ENCODE measurements around the gene ATXN2L.
"Not testable (repeated sequence)": the region's sequence is repeated elsewhere in the genome, so short reads cannot be mapped to it uniquely, and the experiment has no call there.

Gene ATXN2L

DNA sequence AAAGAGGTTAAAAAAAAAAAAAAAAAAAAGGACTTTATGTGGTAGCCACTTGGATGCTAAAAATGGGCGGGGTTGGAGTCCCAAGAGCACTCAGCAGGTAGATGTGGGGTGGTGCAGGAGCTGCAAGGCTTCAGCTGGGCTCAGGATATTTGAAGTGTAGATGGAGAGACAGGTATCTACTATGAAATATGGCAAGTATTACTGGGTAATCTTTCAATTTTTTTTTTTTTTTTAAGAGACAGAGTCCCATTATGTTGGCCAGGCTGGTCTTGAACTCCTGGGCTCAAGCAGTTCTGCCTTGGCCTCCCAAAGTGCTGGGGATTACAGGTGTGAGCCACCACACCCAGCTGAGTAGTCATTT lies 15.7 kb downstream of the ATXN2L start:
- no peak for DNase-seq

- no peak for DNase-seq
These were observed 16.3 kb downstream of the ATXN2L start for GRCh38 chr16:28839004-28839639.

DNA sequence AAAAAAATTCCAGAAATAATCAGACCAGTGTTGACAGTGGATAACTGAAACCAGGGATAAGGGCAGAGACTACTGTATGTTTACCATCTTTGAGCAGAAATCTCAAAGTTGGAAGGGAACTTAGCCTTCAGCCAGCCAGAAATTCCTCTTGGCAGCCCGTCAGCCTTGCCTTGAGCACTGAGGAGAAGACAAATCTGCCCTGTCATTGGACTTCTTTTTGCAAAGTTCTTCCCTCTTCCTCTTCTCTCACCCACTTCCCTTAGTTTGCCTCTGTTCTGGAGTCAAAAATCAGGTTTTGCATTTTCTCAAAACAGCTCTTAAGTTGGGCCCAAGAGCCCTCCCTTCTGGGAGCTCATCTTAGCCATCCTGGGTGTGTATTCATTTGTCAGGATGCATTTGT lies 17.1 kb downstream of the ATXN2L start:
- DNase-seq: no peak

GRCh38 chr16:28842696-28843095 lies 19.9 kb downstream of the ATXN2L start:
- no peak for DNase-seq

DNA sequence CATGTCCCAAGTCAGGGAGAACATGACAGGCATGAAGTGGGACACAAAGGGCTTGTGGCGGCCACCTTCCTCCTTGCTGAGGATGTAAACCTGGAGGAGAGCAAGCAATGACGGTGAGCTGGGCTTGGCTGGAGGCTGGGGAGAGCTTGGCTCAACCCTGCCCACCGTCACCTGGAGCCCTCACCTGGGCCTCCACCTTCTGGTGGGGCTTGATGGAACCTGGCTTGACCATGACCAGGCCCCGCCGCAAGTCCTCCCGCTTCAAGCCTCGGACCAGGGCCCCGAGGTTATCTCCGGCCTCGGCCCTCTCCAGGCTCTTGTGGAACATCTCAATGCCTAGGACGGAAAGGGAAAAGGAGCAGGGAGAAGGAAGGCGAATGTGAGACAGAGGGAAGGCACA lies 21.0 kb downstream of the ATXN2L start:
- DNase-seq: no peak

- no peak for DNase-seq
These were observed 21.6 kb downstream of the ATXN2L start for GRCh38 chr16:28844226-28844885.

DNA sequence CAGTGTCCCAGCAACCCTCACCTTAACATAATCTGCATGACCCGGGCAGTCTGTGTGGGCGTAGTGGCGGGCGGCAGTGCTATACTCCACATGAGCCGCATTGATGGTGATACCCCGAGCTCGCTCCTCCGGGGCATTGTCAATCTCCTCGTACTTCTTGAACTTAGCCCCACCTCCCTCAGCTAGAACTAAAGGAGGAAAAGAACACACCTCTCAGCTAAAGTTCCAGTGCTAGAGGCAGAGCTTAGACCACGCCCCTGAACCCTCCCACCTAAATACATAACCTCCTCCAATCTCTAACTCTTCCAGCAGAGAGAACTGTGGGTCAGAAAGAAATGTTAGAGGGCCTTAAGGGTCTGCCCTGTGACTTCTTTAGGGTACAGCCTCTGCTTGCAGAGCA lies 22.5 kb downstream of the ATXN2L start:
- DNase-seq: peak; percentile 64

GRCh38 chr16:28845761-28846079 lies 22.9 kb downstream of the ATXN2L start:
- no peak for DNase-seq

DNA sequence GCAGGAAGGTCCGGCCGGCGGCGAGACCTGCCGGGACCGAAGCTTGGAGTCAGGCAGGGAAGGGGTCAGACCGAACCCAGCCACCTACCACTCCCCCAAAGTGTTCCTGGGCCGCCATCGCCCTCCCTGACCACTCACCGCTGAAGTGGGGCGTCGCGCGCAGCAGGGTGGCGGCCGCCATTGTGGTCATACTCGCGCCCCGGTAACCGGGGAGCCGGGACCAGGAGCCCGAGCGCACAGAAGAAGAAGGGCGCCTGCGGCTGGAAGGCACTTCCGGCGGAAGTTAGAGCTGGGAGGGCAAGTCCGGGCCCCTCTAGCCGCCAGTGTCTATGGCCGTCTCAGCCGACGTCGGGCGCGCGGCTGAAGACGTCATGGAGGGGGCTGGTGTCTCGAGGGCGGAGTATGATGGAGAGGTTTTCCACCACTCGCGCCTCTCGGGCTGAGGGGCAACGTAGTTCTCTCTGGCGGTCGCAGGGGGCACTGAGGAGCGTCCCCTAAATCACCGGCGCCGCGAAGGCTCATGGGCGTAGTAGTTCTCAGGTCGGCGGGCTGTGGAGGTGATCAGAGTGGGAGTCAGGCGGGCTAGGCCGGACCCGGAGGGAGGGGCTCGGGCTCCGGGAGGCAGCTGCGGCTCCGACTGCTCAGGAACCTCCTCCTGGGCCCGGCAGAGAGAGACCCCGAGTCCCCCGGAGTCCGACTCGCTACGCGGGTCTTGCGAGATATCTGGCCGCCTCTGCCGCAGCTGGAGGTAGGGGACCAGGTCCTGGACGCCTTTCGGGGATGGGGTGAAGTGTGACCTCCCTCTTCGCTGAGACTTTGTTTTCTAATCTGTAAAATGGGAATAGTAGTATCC lies 23.5 kb downstream of the ATXN2L start, which contains the start of gene TUFM:
TSS of gene TUFM (minus strand) at position 269 of the 853 bp plus-strand sequence. CDS start at position 190, 79 bp downstream.
- peak; percentile 98 for DNase-seq

DNA sequence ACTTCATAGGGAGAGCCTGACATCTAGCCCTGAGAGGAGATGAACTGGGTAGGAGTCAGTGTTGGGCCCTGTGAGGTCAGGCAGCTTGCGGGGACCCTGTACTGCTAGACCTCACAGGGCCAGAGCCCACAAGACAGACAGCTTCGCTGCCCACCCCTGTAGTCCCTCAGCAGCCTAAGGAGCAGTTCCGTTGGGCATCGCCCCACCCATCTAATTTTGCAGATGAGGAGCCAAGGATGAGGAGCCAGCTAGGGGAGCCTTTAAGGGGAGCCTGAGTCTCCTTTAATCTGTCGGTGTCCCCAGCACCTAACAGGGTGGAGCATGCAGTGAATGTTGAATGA lies 24.1 kb downstream of the ATXN2L start:
- no peak for DNase-seq

- peak; percentile 49 for DNase-seq
These were observed 35.6 kb downstream of the ATXN2L start for GRCh38 chr16:28858421-28858820.

GRCh38 chr16:28859326-28859725 lies 36.5 kb downstream of the ATXN2L start:
- no peak for DNase-seq

- no peak for DNase-seq
These were observed 41.4 kb downstream of the ATXN2L start for GRCh38 chr16:28863929-28864793.

GRCh38 chr16:28865001-28865688 lies 42.3 kb downstream of the ATXN2L start:
- DNase-seq: no peak

GRCh38 chr16:28865722-28866453 lies 43.1 kb downstream of the ATXN2L start:
- no peak for DNase-seq

DNA sequence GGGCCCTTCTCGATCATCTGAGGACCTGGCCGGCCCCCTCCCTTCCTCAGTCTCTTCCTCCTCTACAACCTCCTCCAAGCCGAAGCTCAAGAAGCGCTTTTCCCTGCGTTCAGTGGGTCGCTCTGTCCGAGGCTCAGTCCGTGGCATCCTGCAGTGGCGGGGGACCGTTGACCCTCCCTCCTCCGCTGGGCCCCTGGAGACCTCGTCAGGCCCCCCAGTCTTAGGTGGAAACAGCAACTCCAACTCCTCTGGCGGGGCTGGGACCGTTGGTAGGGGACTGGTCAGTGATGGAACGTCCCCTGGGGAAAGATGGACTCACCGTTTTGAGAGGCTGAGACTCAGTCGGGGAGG lies 43.6 kb downstream of the ATXN2L start:
- no peak for DNase-seq

GRCh38 chr16:28867241-28867640 lies 44.4 kb downstream of the ATXN2L start:
- DNase-seq: no peak

DNA sequence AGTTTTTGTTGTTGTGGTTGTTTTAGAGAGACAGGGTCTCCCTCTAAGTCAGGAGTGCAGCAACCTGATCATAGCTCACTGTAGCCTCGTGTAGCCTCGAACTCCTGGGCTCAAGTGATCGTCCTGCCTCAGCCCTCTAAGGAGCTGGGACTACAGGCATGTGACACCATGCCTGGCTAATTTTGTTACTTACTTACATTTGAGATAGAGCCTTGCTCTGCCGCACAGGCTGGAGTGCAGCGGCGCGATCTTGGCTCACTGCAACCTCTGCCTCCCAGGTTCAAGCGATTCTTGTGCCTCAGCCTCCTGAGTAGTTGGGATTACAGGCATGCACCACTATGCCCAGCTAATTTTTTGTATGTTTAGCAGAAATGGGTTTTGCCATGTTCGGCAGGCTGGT lies 44.8 kb downstream of the ATXN2L start:
- DNase-seq: not testable (repeated sequence)

GRCh38 chr16:28869201-28869600 lies 46.4 kb downstream of the ATXN2L start:
- no peak for DNase-seq

- DNase-seq: no peak
These were observed 50.2 kb downstream of the ATXN2L start for GRCh38 chr16:28872952-28873351.

GRCh38 chr16:28873543-28874201 lies 50.9 kb downstream of the ATXN2L start:
- no peak for DNase-seq
